Stimulated activated naive CD8-positive, alpha-beta T cell treated with anti-CD3 and anti-CD28 coated beads, Interleukin-15, Interleukin-2, amounts not matched to agents 100 ng/mL and 50 ng/mL, for 24 hours (primary cell): ENCODE data around the gene MCCC1.
"Not testable (repeated sequence)": the region's sequence is repeated elsewhere in the genome, so short reads cannot be mapped to it uniquely, and the experiment has no call there.

ENCODE experiments used
- H3K27ac Mint-ChIP-seq: one replicate; pipeline ENCODE4 v1.8.0; 2021; ENCODE audit warnings: mild to moderate bottlenecking, mixed read lengths
- H3K27me3 Mint-ChIP-seq: one replicate; pipeline ENCODE4 v1.8.0; 2021; ENCODE audit warnings: mixed read lengths
- H3K36me3 Mint-ChIP-seq: one replicate; pipeline ENCODE4 v1.8.0; 2021; ENCODE audit warnings: low read depth, mixed read lengths
- H3K4me1 Mint-ChIP-seq: one replicate; pipeline ENCODE4 v1.8.0; 2021; ENCODE audit warnings: low read depth, mixed read lengths
- H3K4me3 Mint-ChIP-seq: one replicate; pipeline ENCODE4 v1.8.0; 2021; ENCODE audit warnings: mild to moderate bottlenecking, mixed read lengths
- H3K9me3 Mint-ChIP-seq: one replicate; pipeline ENCODE4 v1.8.0; 2021; ENCODE audit warnings: mixed read lengths

Gene MCCC1

GRCh38 chr3:182999767-183000166, 99.5 kb downstream of the MCCC1 start:
- Mint-ChIP-seq H3K27me3 (no peaks in the 10 kb centered on the region), H3K36me3 (no peaks in the 10 kb centered on the region), H3K4me1 (no peaks in the 10 kb centered on the region), H3K9me3 (no peaks in the 10 kb centered on the region), H3K4me3 (no peak overlapping the region), H3K27ac (no peak overlapping the region)

- not testable (repeated sequence) for H3K36me3 Mint-ChIP-seq, H3K4me1 Mint-ChIP-seq, H3K4me3 Mint-ChIP-seq, H3K9me3 Mint-ChIP-seq, H3K27ac Mint-ChIP-seq, H3K27me3 Mint-ChIP-seq
Observed at GRCh38 chr3:182993486-182994201, 105.7 kb downstream of the MCCC1 start.

GRCh38 chr3:182989566-182989965, 109.7 kb downstream of the MCCC1 start:
- no peaks in the 10 kb centered on the region for H3K36me3 Mint-ChIP-seq
- peaks cover 6% of the 10 kb centered on the region for H3K4me1 Mint-ChIP-seq
- H3K9me3 Mint-ChIP-seq = peaks cover 3% of the 10 kb centered on the region
- no peak overlapping the region for H3K27ac Mint-ChIP-seq
- H3K27me3 Mint-ChIP-seq = no peaks in the 10 kb centered on the region
- no peak overlapping the region for H3K4me3 Mint-ChIP-seq

- Mint-ChIP-seq H3K27ac (no peak overlapping the region), H3K9me3 (no peaks in the 10 kb centered on the region), H3K4me1 (no peaks in the 10 kb centered on the region), H3K36me3 (no peaks in the 10 kb centered on the region), H3K4me3 (no peak overlapping the region), H3K27me3 (no peaks in the 10 kb centered on the region)
Observed at GRCh38 chr3:182986021-182986420, 113.3 kb downstream of the MCCC1 start.

- Mint-ChIP-seq H3K27ac (no peak overlapping the region), H3K27me3 (no peaks in the 10 kb centered on the region), H3K4me3 (no peak overlapping the region), H3K4me1 (peaks cover 9% of the 10 kb centered on the region), H3K9me3 (no peaks in the 10 kb centered on the region), H3K36me3 (no peaks in the 10 kb centered on the region)
Observed at GRCh38 chr3:182983876-182984275, 115.4 kb downstream of the MCCC1 start.

- no peaks in the 10 kb centered on the region for H3K9me3 Mint-ChIP-seq
- H3K4me3 Mint-ChIP-seq = peak overlapping the region; percentile 73
- peak overlapping the region; percentile 83 for H3K27ac Mint-ChIP-seq
- H3K27me3 Mint-ChIP-seq = no peaks in the 10 kb centered on the region
- H3K36me3 Mint-ChIP-seq = no peaks in the 10 kb centered on the region
- H3K4me1 Mint-ChIP-seq = peaks cover 21% of the 10 kb centered on the region
Observed at GRCh38 chr3:182981038-182981380, 118.3 kb downstream of the MCCC1 start.

GRCh38 chr3:182980204-182981037, 118.9 kb downstream of the MCCC1 start, which contains the start of gene DCUN1D1:
TSS of gene DCUN1D1 (minus strand) at chr3:182980538. CDS start at chr3:182980489, 49 bp downstream.
- no peaks in the 10 kb centered on the region for H3K36me3 Mint-ChIP-seq
- no peaks in the 10 kb centered on the region for H3K27me3 Mint-ChIP-seq
- H3K4me3 Mint-ChIP-seq = peak within 1 kb of the TSS; percentile 96
- H3K27ac Mint-ChIP-seq = peak within 1 kb of the TSS; percentile 87
- no peaks in the 10 kb centered on the region for H3K9me3 Mint-ChIP-seq
- H3K4me1 Mint-ChIP-seq = peaks cover 22% of the 10 kb centered on the region

GRCh38 chr3:182979674-182980191, 119.6 kb downstream of the MCCC1 start:
- Mint-ChIP-seq H3K4me1 (peaks cover 24% of the 10 kb centered on the region), H3K4me3 (peak overlapping the region; percentile 96), H3K27me3 (no peaks in the 10 kb centered on the region), H3K27ac (peak overlapping the region; percentile 87), H3K36me3 (no peaks in the 10 kb centered on the region), H3K9me3 (no peaks in the 10 kb centered on the region)

- no peaks in the 10 kb centered on the region for H3K9me3 Mint-ChIP-seq
- no peaks in the 10 kb centered on the region for H3K27me3 Mint-ChIP-seq
- H3K4me1 Mint-ChIP-seq = peaks cover 24% of the 10 kb centered on the region
- peak overlapping the region; percentile 96 for H3K4me3 Mint-ChIP-seq
- no peaks in the 10 kb centered on the region for H3K36me3 Mint-ChIP-seq
- peak overlapping the region; percentile 87 for H3K27ac Mint-ChIP-seq
Observed at GRCh38 chr3:182979103-182979673, 120.1 kb downstream of the MCCC1 start.

GRCh38 chr3:182978387-182978786, 120.9 kb downstream of the MCCC1 start:
- Mint-ChIP-seq H3K27ac (no peak overlapping the region), H3K4me1 (peaks cover 24% of the 10 kb centered on the region), H3K4me3 (peak overlapping the region; percentile 96), H3K9me3 (no peaks in the 10 kb centered on the region), H3K36me3 (no peaks in the 10 kb centered on the region), H3K27me3 (no peaks in the 10 kb centered on the region)

- Mint-ChIP-seq H3K4me3 (no peak overlapping the region), H3K9me3 (no peaks in the 10 kb centered on the region), H3K4me1 (peaks cover 47% of the 10 kb centered on the region), H3K36me3 (no peaks in the 10 kb centered on the region), H3K27me3 (no peaks in the 10 kb centered on the region), H3K27ac (no peak overlapping the region)
Observed at GRCh38 chr3:182973047-182973446, 126.2 kb downstream of the MCCC1 start.

GRCh38 chr3:182972387-182972786, 126.9 kb downstream of the MCCC1 start:
- Mint-ChIP-seq H3K9me3 (no peaks in the 10 kb centered on the region), H3K4me1 (peaks cover 49% of the 10 kb centered on the region), H3K27ac (no peak overlapping the region), H3K27me3 (no peaks in the 10 kb centered on the region), H3K36me3 (peaks cover 3% of the 10 kb centered on the region), H3K4me3 (no peak overlapping the region)

GRCh38 chr3:182971637-182972036, 127.7 kb downstream of the MCCC1 start:
- Mint-ChIP-seq H3K4me1 (peaks cover 56% of the 10 kb centered on the region), H3K27ac (no peak overlapping the region)

GRCh38 chr3:182970811-182971418, 128.4 kb downstream of the MCCC1 start:
- H3K36me3 Mint-ChIP-seq = peaks cover 7% of the 10 kb centered on the region
- no peak overlapping the region for H3K4me3 Mint-ChIP-seq
- peaks cover 63% of the 10 kb centered on the region for H3K4me1 Mint-ChIP-seq
- no peaks in the 10 kb centered on the region for H3K27me3 Mint-ChIP-seq
- no peak overlapping the region for H3K27ac Mint-ChIP-seq
- H3K9me3 Mint-ChIP-seq = no peaks in the 10 kb centered on the region

More at GRCh38 chr3:182971637-182972036, 127.7 kb downstream of the MCCC1 start:
- Mint-ChIP-seq H3K36me3 (peaks cover 7% of the 10 kb centered on the region), H3K9me3 (no peaks in the 10 kb centered on the region), H3K27me3 (no peaks in the 10 kb centered on the region), H3K4me3 (no peak overlapping the region)

- peaks cover 67% of the 10 kb centered on the region for H3K4me1 Mint-ChIP-seq
- H3K36me3 Mint-ChIP-seq = peaks cover 7% of the 10 kb centered on the region
- no peaks in the 10 kb centered on the region for H3K27me3 Mint-ChIP-seq
- no peaks in the 10 kb centered on the region for H3K9me3 Mint-ChIP-seq
- no peak overlapping the region for H3K4me3 Mint-ChIP-seq
- H3K27ac Mint-ChIP-seq = no peak overlapping the region
Observed at GRCh38 chr3:182969853-182970252, 129.4 kb downstream of the MCCC1 start.
